ENCODE data around the gene SH3PXD2B.

SH3PXD2B gene

DNA sequence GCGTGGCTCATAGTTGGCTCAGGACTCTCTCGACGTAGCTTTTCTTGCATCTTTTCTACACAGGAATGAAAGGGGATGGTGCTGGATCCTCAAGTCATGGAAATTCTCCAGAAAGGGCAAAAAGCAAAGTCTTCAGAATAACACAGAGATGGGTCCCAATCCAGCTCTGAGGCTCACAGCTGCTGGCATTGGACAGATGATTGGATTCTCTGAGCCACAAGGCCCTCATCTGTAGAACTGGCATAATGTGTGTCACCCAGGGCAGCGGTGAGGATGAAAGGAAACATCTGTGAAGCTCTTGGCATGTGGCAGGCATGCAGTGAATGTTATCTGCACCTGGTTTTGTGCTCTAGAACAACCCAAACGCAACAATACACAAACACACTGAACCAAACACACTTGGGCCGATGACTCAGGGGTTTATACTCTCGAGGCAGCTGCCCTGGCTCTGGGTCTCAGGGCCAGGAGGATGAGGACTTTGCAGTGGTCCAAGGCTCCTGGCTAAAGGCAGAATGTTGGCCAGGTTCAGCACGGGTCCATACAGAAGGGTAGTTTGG is 106.8 kb downstream of the SH3PXD2B start:
- peak; percentile 23 for DNase-seq (ENCODE audit: low read depth)
- H3K4me3 ChIP-seq (ENCODE audit: low read depth, low read length): no peak overlapping the region
- TF ChIP-seq, protein P1, sequence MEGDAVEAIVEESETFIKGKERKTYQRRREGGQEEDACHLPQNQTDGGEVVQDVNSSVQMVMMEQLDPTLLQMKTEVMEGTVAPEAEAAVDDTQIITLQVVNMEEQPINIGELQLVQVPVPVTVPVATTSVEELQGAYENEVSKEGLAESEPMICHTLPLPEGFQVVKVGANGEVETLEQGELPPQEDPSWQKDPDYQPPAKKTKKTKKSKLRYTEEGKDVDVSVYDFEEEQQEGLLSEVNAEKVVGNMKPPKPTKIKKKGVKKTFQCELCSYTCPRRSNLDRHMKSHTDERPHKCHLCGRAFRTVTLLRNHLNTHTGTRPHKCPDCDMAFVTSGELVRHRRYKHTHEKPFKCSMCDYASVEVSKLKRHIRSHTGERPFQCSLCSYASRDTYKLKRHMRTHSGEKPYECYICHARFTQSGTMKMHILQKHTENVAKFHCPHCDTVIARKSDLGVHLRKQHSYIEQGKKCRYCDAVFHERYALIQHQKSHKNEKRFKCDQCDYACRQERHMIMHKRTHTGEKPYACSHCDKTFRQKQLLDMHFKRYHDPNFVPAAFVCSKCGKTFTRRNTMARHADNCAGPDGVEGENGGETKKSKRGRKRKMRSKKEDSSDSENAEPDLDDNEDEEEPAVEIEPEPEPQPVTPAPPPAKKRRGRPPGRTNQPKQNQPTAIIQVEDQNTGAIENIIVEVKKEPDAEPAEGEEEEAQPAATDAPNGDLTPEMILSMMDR (conservative IDR thresholded peaks at IDR 0.05; ENCODE audit: low read depth, low read length): no peak

DNA sequence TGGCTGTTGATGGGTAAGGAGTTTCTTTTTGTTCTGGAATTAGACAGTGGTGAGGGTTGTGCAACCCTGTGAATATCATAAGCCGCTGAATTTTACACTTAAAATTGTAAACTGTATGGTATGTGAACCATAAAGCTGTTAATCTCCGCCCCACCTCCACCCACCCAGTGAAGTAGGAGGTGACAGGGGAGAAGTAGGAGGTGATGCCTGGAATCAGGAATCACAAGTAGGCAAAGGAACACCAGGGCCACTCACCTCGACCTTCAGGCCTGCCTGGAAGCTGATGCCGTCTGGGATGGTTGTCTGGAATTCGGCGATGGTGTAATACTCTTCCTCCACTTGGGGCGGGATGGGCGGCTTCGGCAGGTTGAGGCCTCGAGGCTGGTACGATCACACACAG is 108.4 kb downstream of the SH3PXD2B start:
- no peak overlapping the region for H3K4me3 ChIP-seq (ENCODE audit: low read depth, low read length)
- no peak for DNase-seq (ENCODE audit: low read depth)
- TF ChIP-seq, protein P1 (conservative IDR thresholded peaks at IDR 0.05; ENCODE audit: low read depth, low read length): no peak

DNA sequence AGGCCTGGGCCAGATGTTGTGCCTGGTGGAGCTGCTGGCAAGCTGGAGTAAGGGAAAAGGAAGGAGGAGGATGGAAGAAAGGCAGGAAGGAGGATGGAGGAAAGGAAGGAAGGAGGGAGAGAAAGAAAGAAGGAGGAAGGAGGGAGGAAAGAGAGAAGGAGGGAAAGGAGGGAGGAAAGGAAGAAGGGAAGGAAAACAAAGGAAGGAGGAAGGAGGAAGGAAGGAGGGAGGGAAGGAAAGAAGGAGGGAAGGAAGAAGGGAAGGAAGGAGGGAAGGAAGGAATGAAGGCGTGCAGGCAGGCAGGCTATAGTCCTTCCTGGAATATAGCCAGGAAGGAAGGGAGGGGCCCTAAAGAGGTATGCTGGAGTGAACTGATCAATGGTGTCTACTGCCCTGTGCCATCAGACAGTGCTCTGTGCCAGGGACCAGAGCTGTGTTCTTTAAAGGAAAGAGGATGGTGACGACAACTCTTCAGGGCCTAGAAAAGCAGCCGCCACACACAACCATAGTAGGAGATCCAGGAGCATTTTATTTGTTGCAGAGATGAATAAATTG is 109.4 kb downstream of the SH3PXD2B start:
- H3K4me3 ChIP-seq (ENCODE audit: low read depth, low read length): no peak overlapping the region
- TF ChIP-seq, protein P1 (conservative IDR thresholded peaks at IDR 0.05; ENCODE audit: low read depth, low read length): no peak
- DNase-seq (ENCODE audit: low read depth): no peak

DNA sequence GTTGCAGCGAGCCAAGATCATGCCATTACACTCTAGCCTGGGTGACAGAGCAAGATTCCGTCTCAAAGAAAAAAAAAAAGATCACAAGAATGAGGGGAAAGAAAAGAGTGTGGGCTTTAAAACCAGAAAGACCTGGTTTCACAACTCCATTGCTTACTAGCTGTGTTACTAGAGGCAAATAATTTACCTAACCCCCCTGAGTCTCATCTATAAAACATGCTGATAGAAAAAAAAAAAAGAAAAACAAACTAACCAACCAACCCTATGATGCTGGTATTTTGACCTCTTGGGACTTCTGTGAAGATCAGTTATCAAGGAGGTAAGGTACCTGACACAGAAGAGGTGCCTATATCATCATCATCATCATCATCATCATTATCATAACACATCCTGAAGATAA is 110.6 kb downstream of the SH3PXD2B start:
- no peak for DNase-seq (ENCODE audit: low read depth)
- H3K4me3 ChIP-seq (ENCODE audit: low read depth, low read length): no peak overlapping the region
- TF ChIP-seq, protein P1 (conservative IDR thresholded peaks at IDR 0.05; ENCODE audit: low read depth, low read length): no peak

DNA sequence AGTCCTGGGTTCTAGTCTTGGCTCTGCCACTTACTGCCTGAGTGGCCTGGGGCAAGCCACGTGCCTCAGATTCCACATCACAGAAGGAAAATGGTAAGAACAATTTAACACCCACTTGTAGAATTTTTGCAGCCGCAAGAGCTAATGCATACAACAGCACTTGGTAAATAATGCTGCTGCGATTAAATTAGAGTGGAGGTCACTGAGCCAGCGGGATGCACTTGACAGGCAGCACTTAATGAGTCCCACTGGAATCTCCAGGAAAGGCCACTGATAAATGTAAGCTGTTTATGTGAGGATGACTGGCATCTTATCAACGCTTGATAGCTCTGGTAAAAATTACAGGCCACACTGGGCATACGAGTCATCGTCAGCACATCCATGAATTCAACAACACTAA is 111.4 kb downstream of the SH3PXD2B start:
- no peak for DNase-seq (ENCODE audit: low read depth)
- no peak overlapping the region for H3K4me3 ChIP-seq (ENCODE audit: low read depth, low read length)
- TF ChIP-seq, protein P1 (conservative IDR thresholded peaks at IDR 0.05; ENCODE audit: low read depth, low read length): no peak

DNA sequence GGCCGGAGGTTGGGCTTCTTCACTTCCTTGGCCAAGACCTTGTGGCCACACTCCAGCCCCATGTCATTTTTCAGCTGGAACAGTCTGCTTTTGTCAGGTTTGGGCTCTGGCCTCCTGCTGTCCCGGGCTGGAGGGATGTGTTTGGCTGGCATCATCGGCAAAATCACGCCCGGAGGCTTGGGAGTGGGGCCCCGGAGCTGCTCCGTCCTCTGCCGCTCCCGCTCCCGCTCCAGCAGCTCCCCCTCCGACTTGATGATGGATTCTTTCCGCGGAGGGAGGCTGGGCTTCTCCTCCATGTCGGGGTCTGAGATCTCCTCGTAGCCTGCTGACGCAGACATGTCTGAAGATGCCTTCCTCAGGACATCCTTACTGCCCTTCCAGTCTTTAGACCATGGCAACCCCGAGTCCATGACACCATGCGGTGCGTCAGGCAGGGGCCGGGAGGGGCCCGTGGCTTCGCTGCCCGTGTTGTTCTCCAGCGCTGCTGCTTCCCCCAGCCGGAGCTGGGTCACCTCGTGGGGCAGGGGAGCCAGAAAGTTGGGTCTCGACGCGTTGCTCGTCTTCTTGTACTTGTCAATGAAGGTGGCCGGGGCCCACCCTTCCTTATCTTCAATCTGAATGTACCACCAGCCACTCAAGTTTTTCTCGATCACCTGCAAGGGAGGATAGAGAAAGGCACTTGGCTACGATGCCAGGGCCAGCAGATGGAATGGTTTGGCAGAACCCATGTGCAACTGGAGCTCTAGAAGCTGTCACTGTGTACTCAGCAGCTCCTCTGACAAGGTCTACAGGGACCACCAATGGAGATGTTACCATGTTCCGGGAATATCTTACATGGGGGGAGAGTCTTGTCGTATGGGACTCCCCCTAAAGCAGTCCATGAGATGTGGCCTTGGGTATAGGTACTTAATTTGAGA is 114.8 kb downstream of the SH3PXD2B start:
- DNase-seq (ENCODE audit: low read depth): no peak

More for the DNA sequence above, 114.8 kb downstream of the SH3PXD2B start:
- TF ChIP-seq, protein P1 (conservative IDR thresholded peaks at IDR 0.05; ENCODE audit: low read depth, low read length): no peak
- H3K4me3 ChIP-seq (ENCODE audit: low read depth, low read length): no peak overlapping the region
